ENCODE data around the gene ST3GAL5.

GRCh38 chr2:85794491-85795121 is 94.2 kb downstream of the ST3GAL5 start:
- no peak for TF ChIP-seq CTCF (IDR thresholded peaks at IDR 0.05)
- no peak for TF ChIP-seq POLR2A (IDR thresholded peaks at IDR 0.05)
- TF ChIP-seq POLR2AphosphoS5 (IDR thresholded peaks at IDR 0.05): no peak

Measured in prostate gland (tissue), 2 donors.